ENCODE results near the gene NBAS. TPM values are rescaled to one million over a fixed set of nuclear protein-coding genes. Genes with fewer than 3 reads are reported as not detected.

Gene NBAS
- total and polyA plus RNA-seq, 9 donors: 25.8 to 48.9 (median 43.4) TPM

DNA sequence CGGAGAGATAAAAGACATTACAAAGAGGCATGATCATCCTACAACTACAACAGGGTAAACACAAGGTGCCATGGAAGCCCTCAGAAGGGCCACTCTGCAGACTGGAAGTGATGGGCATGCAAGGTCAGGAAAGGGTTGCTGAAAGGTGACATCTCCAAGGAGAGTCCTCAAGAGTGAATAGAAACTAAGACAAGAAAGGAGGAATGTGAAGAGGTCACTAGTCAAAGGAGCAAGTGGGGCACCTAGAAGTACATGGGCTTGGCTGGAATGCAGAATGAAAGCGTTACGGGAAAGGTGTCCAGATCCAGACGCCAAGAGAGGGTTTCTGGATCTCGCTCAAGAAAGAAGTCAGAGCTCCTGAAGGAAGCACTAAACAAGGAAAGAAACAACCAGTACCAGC lies 314.3 kb downstream of the NBAS start:
- DNase-seq: no peak
- Histone ChIP-seq H3K4me1 (ENCODE audit: insufficient read depth) (no peaks in the 10 kb centered on the region), H3K9me3 (no peaks in the 10 kb centered on the region), H3K4me3 (no peak overlapping the region), H3K27me3 (no peaks in the 10 kb centered on the region), H3K27ac (no peak overlapping the region), H3K36me3 (no peaks in the 10 kb centered on the region)
- 93 to 97% (median 96%) methylated on average over 5 of the region's 5 CpGs for WGBS, 3 donors
- intact Hi-C loops (cut with DNase I): no loop called here
- TF ChIP-seq, protein P1, sequence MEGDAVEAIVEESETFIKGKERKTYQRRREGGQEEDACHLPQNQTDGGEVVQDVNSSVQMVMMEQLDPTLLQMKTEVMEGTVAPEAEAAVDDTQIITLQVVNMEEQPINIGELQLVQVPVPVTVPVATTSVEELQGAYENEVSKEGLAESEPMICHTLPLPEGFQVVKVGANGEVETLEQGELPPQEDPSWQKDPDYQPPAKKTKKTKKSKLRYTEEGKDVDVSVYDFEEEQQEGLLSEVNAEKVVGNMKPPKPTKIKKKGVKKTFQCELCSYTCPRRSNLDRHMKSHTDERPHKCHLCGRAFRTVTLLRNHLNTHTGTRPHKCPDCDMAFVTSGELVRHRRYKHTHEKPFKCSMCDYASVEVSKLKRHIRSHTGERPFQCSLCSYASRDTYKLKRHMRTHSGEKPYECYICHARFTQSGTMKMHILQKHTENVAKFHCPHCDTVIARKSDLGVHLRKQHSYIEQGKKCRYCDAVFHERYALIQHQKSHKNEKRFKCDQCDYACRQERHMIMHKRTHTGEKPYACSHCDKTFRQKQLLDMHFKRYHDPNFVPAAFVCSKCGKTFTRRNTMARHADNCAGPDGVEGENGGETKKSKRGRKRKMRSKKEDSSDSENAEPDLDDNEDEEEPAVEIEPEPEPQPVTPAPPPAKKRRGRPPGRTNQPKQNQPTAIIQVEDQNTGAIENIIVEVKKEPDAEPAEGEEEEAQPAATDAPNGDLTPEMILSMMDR (IDR thresholded peaks at IDR 0.05): no peak
- TF ChIP-seq POLR2A (IDR thresholded peaks at IDR 0.05) (no peak), EP300 (IDR thresholded peaks at IDR 0.05) (no peak)

GRCh38 chr2:15243762-15244161 lies 317.4 kb downstream of the NBAS start:
- Histone ChIP-seq H3K9me3 (no peaks in the 10 kb centered on the region), H3K27ac (no peak overlapping the region), H3K27me3 (no peaks in the 10 kb centered on the region), H3K4me3 (no peak overlapping the region), H3K36me3 (no peaks in the 10 kb centered on the region), H3K4me1 (ENCODE audit: insufficient read depth) (no peaks in the 10 kb centered on the region)
- intact Hi-C loops (cut with DNase I): no loop called here
- no peak for DNase-seq
- 84 to 92% (median 89%) methylated on average over 6 of the region's 6 CpGs for WGBS, 3 donors
- TF ChIP-seq EP300 (IDR thresholded peaks at IDR 0.05): no peak
- TF ChIP-seq, protein P1 (IDR thresholded peaks at IDR 0.05): no peak
- TF ChIP-seq POLR2A (IDR thresholded peaks at IDR 0.05): no peak

- H3K4me1 ChIP-seq (ENCODE audit: insufficient read depth): no peaks in the 10 kb centered on the region
- no peak overlapping the region for H3K27ac ChIP-seq
- H3K9me3 ChIP-seq: no peaks in the 10 kb centered on the region
- intact Hi-C loops (cut with DNase I): no loop called here
- 88 to 91% (median 90%) methylated on average over 3 of the region's 3 CpGs for WGBS, 3 donors
- H3K4me3 ChIP-seq: no peak overlapping the region
- TF ChIP-seq, protein P1 (IDR thresholded peaks at IDR 0.05): no peak
- no peak for TF ChIP-seq POLR2A (IDR thresholded peaks at IDR 0.05)
- TF ChIP-seq EP300 (IDR thresholded peaks at IDR 0.05): no peak
- H3K27me3 ChIP-seq: no peaks in the 10 kb centered on the region
- DNase-seq: no peak
- no peaks in the 10 kb centered on the region for H3K36me3 ChIP-seq
These were observed 318.1 kb downstream of the NBAS start for GRCh38 chr2:15242936-15243461.

DNA sequence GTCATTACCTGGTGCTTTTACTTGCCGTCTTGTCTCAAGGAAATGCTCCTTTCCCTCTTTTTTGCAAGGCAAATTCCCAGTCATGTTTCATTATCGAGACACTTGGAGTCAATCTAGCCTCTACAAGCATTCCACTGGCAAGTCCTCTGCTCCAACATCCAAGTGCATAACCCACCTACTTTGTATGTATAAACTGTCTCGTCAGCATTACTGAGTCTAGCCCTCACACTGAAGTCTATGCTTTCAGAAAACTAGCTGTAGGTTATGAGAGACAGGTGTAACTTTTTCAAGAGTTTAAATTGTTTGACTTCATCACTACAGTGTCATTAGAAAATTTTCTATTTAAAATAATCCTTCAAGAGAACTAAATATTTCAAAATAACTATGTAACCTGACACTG lies 319.2 kb downstream of the NBAS start:
- Histone ChIP-seq H3K27me3 (no peaks in the 10 kb centered on the region), H3K4me1 (ENCODE audit: insufficient read depth) (no peaks in the 10 kb centered on the region), H3K9me3 (no peaks in the 10 kb centered on the region), H3K27ac (no peak overlapping the region), H3K36me3 (no peaks in the 10 kb centered on the region), H3K4me3 (no peak overlapping the region)
- intact Hi-C loops (cut with DNase I): no loop called here
- no peak for DNase-seq
- WGBS, 3 donors: 87 to 91% (median 91%) methylated on average over 3 of the region's 3 CpGs
- no peak for TF ChIP-seq POLR2A (IDR thresholded peaks at IDR 0.05)
- TF ChIP-seq EP300 (IDR thresholded peaks at IDR 0.05): no peak
- TF ChIP-seq, protein P1 (IDR thresholded peaks at IDR 0.05): no peak

All from ovary (tissue), 9 donors.